SU-DHL-6 (cell line): ENCODE measurements around the gene IQSEC3.

Experiments used
- H2AFZ ChIP-seq: fragments of 200-600 bp; sonication (generic); 2 replicates; pipeline ENCODE4 v1.6.1; 2014; ENCODE audit warnings: low read depth, mild to moderate bottlenecking, moderate library complexity, mixed read lengths, antibody characterized with exemption, low read length; ENCODE audit not compliant: severe bottlenecking
- H3F3A ChIP-seq: fragments of 200-600 bp; shearing (Covaris generic); 2 replicates; pipeline ENCODE4 v1.6.0; 2016; ENCODE audit warnings: antibody characterized with exemption, mild to moderate bottlenecking; ENCODE audit not compliant: insufficient read depth
- H3K27ac ChIP-seq: fragments of 200-600 bp; sonication (generic); 2 replicates; pipeline ENCODE4 v1.5.1; 2016; ENCODE audit warnings: low read depth, mild to moderate bottlenecking, low read length, moderate library complexity, mixed read lengths
- H3K27me3 ChIP-seq: fragments of 200-600 bp; sonication (generic), shearing (Covaris generic); 2 replicates; pipeline ENCODE4 v1.6.0; 2014; ENCODE audit warnings: mild to moderate bottlenecking, low read length
- H3K36me3 ChIP-seq: fragments of 200-600 bp; sonication (generic); 2 replicates; pipeline ENCODE4 v1.6.1; 2014; ENCODE audit warnings: mild to moderate bottlenecking, low read length, mixed read lengths
- H3K4me2 ChIP-seq: fragments of 300-600, 200-600 bp; shearing (Covaris generic), sonication (generic); 2 replicates; pipeline ENCODE4 v1.6.0; 2014; ENCODE audit warnings: low read length, low read depth, mild to moderate bottlenecking; ENCODE audit not compliant: poor library complexity, severe bottlenecking
- H3K4me3 ChIP-seq: fragments of 200-600 bp; sonication (generic); 2 replicates; pipeline ENCODE4 v1.5.1; 2014; ENCODE audit warnings: antibody characterized with exemption, low read length, mild to moderate bottlenecking, mixed read lengths; ENCODE audit not compliant: insufficient read depth, poor library complexity, severe bottlenecking
- H3K79me2 ChIP-seq: fragments of 200-600 bp; sonication (generic); 2 replicates; pipeline ENCODE4 v1.6.1; 2014; ENCODE audit warnings: mild to moderate bottlenecking, low read length, moderate library complexity; ENCODE audit not compliant: insufficient read depth
- H3K9ac ChIP-seq: fragments of 200-600 bp; sonication (generic); 2 replicates; pipeline ENCODE4 v1.7.0; 2014; ENCODE audit warnings: mild to moderate bottlenecking, low read length
- H3K9me2 ChIP-seq: fragments of 200-600 bp; sonication (generic); replicated peaks from 2 replicates; pipeline ENCODE4 v1.6.1; 2014; ENCODE audit warnings: low read length; ENCODE audit not compliant: insufficient read depth
- H3K9me3 ChIP-seq: fragments of 200-600 bp; sonication (generic); 2 replicates; pipeline ENCODE4 v1.6.1; 2014; ENCODE audit warnings: low read length, mixed read lengths; ENCODE audit not compliant: insufficient read depth
- H4K20me1 ChIP-seq: fragments of 200-600 bp; sonication (generic); 2 replicates; pipeline ENCODE4 v1.6.1; 2014; ENCODE audit warnings: low read depth, mild to moderate bottlenecking, antibody characterized with exemption, low read length, moderate library complexity, mixed read lengths
- CTCF ChIP-seq: fragments of 200-600 bp; sonication (generic); IDR thresholded peaks from one replicate; pipeline ENCODE4 v1.5.1; 2017; ENCODE audit warnings: antibody characterized with exemption, mild to moderate bottlenecking, low read length, moderate library complexity; ENCODE audit not compliant: insufficient read depth, poor library complexity, severe bottlenecking
- EZH2phosphoT487 ChIP-seq: fragments of 200-600 bp; sonication (generic), shearing (Covaris generic); conservative IDR thresholded peaks from 2 replicates; pipeline ENCODE4 v1.6.1; 2018; ENCODE audit warnings: mild to moderate bottlenecking, antibody characterized with exemption, low read length, moderate library complexity, mixed read lengths

Gene IQSEC3

GRCh38 chr12:212415-212714 lies 145.8 kb downstream of the IQSEC3 start:
- no peak overlapping the region for H3K4me2 ChIP-seq
- H3K9me3 ChIP-seq, result no peaks in the 10 kb centered on the region
- H3K79me2 ChIP-seq, result no peaks in the 10 kb centered on the region
- no peak overlapping the region for H3K9ac ChIP-seq
- H4K20me1 ChIP-seq, result no peaks in the 10 kb centered on the region
- H3K27ac ChIP-seq, result no peak overlapping the region
- H3K27me3 ChIP-seq, result no peaks in the 10 kb centered on the region
- no peak overlapping the region for H3K4me3 ChIP-seq
- H2AFZ ChIP-seq, result no peak overlapping the region
- no peaks in the 10 kb centered on the region for H3K36me3 ChIP-seq
- no peaks in the 10 kb centered on the region for H3F3A ChIP-seq
- TF ChIP-seq EZH2phosphoT487, result no peak
- no peak for TF ChIP-seq CTCF
- no peaks in the 10 kb centered on the region for H3K9me2 ChIP-seq

- Histone ChIP-seq H3K27ac (no peak overlapping the region), H3K4me2 (no peak overlapping the region), H3K9ac (no peak overlapping the region), H3K36me3 (no peaks in the 10 kb centered on the region), H3K4me3 (no peak overlapping the region), H3K79me2 (no peaks in the 10 kb centered on the region), H3K9me3 (no peaks in the 10 kb centered on the region), H2AFZ (no peak overlapping the region), H3K27me3 (no peaks in the 10 kb centered on the region), H4K20me1 (no peaks in the 10 kb centered on the region), H3F3A (no peaks in the 10 kb centered on the region), H3K9me2 (no peaks in the 10 kb centered on the region)
- no peak for TF ChIP-seq CTCF
- TF ChIP-seq EZH2phosphoT487, result no peak
Measured at GRCh38 chr12:212715-213526, 146.4 kb downstream of the IQSEC3 start.

- Histone ChIP-seq H3K79me2 (no peaks in the 10 kb centered on the region), H3K27me3 (no peaks in the 10 kb centered on the region), H3K9me2 (no peaks in the 10 kb centered on the region), H3K9me3 (no peaks in the 10 kb centered on the region), H4K20me1 (no peaks in the 10 kb centered on the region), H3F3A (no peaks in the 10 kb centered on the region), H3K4me3 (no peak overlapping the region), H3K27ac (no peak overlapping the region), H3K36me3 (no peaks in the 10 kb centered on the region), H3K4me2 (no peak overlapping the region), H2AFZ (no peak overlapping the region), H3K9ac (no peak overlapping the region)
- no peak for TF ChIP-seq CTCF
- TF ChIP-seq EZH2phosphoT487, result no peak
Measured at GRCh38 chr12:213527-213932, 147.0 kb downstream of the IQSEC3 start.
